PC-9 (cell line): ENCODE data around the gene RAB11B.

Experiments used
- CTCF ChIP-seq: fragments of 200-600 bp; sonication (generic); conservative IDR thresholded peaks from 2 replicates; pipeline ENCODE4 v1.6.1; 2017; ENCODE audit warnings: mixed run types, antibody characterized with exemption, mild to moderate bottlenecking, moderate library complexity
- EZH2 ChIP-seq: fragments of 200-600 bp; sonication (generic); IDR thresholded peaks from 2 replicates; pipeline ENCODE4 v1.8.0; 2017; ENCODE audit warnings: antibody characterized with exemption, low read depth

DNA sequence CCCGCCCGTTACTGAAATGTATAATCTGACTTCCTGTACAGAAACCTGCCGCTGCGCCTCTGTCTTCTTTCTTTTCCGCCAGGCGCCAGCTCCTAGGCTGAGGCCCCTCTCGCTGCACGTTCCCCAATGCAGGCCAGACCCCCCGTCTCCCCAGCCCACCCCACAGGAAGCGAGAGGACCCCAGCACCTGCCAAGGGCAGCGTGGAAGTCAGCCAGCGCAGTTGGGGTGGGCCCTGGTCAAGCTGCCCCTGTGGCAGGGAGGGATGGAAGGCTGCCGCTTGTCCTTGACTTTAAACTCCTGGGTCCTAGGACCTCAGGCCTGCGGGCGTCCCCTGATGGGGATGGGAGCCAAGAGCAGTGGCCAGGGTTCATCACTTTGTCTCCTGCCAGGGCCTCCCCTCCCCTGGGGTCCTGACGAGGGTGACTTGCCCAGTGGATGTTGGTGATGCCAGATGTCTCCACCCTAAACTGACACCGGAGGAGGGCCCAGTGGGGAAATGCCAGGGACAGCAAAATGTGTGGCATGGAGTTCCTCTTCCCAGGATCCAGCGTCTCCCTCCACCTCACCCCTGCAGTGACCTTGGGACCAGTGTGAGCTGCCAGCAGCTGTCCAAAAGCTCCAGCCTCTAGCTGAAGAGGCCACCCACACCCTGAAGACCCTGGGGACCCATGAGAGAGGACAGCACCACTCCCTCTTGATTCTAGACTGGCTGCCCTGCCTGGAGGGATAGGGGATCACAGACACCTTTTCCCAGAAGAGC, 14.4 kb downstream of the RAB11B start:
- no peak for TF ChIP-seq CTCF
- TF ChIP-seq EZH2 = no peak
